ENCODE data around the gene B3GNT4.
"Not testable (repeated sequence)": the region's sequence is repeated elsewhere in the genome, so short reads cannot be mapped to it uniquely, and the experiment has no call there.

The B3GNT4 gene

GRCh38 chr12:122225683-122226365 lies 22.3 kb downstream of the B3GNT4 start, which contains the start of gene DIABLO:
TSS of gene DIABLO (minus strand) at chr12:122226052. CDS start at chr12:122226014, 38 bp downstream.
- peak; percentile 100 for DNase-seq

DNA sequence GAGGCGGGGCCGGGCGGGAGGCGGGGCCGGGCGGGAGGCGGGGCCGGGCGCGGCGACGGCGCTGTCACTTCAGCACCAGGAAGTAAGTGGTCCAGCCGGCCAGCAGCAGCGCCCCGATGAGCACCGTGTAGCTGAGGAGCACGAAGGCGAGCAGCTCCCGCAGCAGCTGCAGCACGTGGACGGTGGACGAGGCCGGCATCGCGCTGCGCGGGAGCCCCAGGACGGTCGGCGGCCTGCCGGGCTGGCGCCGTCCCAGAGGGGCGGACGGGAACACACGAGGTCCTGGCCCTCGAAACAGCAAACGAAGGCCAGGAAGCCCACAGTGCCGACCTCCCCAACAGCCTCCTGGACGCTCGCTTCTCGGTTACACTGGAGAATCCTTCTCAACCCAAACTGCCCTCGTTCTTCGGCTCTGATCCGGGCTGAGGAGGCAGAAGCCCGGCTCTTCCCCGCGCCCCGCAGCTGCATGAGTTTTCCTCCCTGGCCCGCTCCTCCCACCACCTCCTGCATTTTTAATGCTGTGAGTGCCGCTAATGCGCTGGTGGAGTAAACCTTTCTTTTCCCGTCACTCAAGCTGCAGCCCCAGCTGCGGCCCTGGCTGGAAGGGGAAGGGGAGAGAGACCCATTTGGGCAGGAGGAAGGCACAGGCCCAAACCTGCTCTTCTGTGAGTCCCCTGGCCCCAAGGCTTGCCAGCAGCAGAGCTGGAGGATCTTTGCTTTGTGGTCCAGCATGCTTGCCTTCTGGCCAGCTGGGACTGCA lies 23.0 kb downstream of the B3GNT4 start:
- DNase-seq, result no peak

DNA sequence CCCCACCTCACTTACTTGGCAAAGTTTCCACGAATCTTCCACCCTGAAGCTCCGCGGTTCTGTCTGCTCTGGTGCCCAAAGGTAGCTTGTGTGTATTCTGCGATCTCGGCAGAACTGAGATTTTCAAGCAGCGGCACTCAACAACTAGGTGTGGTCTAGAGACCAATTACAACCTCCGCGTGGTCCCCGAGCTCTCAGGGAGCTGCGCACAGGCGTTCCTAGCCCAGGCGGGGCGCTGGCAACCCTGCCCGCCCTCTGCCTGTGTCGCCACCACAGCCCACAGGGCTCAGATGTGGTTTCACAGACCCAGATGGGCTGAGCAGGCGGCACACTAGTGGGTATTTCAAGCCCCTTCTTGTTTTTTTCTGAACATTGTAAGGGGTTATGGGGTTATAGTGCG lies 23.8 kb downstream of the B3GNT4 start:
- DNase-seq, result peak in 4 of 5 experiments; percentile 18 to 93 (median 68)

DNA sequence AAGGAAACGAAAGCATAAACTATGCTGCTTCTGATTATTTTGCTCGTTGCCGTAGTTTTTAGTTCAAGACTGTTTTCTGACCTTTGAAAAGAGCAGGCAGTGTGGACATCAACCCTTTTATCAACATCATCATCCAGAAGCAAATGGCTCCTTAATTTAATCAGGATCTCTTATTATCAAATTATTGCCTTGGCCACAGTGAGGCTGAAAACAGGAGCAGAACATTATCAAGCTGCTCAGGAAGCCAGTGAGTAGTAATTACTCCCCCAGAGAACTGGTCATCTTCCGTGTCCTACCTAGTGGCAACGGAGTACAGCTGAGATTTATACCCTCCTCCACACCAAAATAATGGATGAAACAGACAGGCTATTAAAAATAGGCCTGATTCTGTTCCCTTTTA lies 24.6 kb downstream of the B3GNT4 start:
- DNase-seq, result no peak

- no peak for DNase-seq
These were observed 27.3 kb downstream of the B3GNT4 start for GRCh38 chr12:122230798-122231197.

GRCh38 chr12:122232691-122233090 lies 29.2 kb downstream of the B3GNT4 start:
- DNase-seq, result no peak

GRCh38 chr12:122235741-122236140 lies 32.2 kb downstream of the B3GNT4 start:
- DNase-seq, result no peak

- DNase-seq, result no peak
These were observed 35.4 kb downstream of the B3GNT4 start for GRCh38 chr12:122238861-122239260.

DNA sequence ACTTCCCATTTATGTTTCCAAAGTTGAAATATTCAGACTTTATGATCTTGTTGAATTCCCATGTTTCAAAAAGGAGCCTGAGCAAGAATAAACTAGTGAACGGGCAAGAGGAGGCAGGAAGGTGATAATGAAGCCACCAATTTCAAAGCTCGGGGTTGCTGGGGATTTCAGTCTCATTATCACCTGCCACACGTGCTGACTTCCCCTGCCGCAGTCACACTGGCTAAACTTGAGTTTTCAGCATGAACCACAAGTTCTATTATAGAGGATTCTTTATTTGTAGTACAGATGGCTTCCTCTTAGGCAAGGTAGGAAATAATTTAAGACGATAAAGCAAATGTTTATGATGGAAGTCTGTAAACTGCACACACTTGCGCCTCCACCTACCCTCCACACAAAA lies 40.5 kb downstream of the B3GNT4 start:
- peak in 2 of 5 experiments; percentile 13 to 83 for DNase-seq

GRCh38 chr12:122244565-122245371 lies 41.3 kb downstream of the B3GNT4 start:
- peak in 3 of 5 experiments; percentile 9 to 92 (median 48) for DNase-seq

GRCh38 chr12:122245553-122245952 lies 42.0 kb downstream of the B3GNT4 start:
- peak in 1 of 5 experiments; percentile 67 for DNase-seq

DNA sequence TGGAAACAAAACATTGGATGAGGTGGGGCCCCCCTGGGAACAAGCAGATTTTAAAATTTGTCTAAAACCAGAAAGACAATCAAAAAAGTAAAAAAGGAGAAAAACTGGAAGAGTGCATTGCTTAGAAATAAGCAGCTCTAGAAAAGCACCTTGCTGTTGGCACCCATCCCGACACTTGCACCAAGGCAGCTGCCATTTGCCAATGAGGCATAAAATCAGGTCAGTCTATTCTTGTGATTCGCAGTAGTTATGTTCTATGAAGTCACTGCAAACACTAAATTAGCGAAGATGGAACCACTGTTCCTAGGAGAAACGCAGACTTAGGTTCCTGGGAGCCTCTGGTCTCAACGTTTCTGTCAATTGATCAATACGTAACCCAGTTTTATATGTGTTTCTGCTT lies 46.5 kb downstream of the B3GNT4 start:
- DNase-seq, result no peak

GRCh38 chr12:122250536-122250935 lies 47.0 kb downstream of the B3GNT4 start:
- DNase-seq, result no peak

- DNase-seq, result not testable (repeated sequence)
These were observed 55.0 kb downstream of the B3GNT4 start for GRCh38 chr12:122258462-122258861.

All from T-helper 2 cell (primary cell).